Globus pallidus (tissue), 1 donor: ENCODE results near the gene MED27.

Experiments used
- DNase-seq: peaks from one replicate; pipeline ENCODE4 v3.0.0-alpha.2; 2015; ENCODE audit warnings: low spot score

MED27 gene

DNA sequence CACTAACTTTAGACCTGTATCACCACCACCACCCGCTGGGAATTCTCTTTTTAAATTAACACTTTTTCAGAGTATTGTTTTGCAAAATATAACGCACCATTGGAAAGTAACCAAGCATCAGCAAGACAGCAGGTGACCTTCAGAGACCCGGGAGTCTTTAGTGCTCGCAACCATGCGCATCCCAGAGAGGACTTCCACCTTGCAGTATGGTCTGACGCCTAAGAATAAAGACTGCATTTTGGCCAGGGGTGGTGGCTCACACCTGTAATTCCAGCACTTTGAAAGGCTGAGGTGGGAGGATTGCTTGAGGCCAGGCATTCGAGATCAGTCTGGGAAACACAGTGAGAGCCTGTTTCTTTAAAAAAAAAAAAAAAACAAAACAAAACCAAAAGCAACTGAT is 113.8 kb downstream of the MED27 start:
- no peak for DNase-seq

DNA sequence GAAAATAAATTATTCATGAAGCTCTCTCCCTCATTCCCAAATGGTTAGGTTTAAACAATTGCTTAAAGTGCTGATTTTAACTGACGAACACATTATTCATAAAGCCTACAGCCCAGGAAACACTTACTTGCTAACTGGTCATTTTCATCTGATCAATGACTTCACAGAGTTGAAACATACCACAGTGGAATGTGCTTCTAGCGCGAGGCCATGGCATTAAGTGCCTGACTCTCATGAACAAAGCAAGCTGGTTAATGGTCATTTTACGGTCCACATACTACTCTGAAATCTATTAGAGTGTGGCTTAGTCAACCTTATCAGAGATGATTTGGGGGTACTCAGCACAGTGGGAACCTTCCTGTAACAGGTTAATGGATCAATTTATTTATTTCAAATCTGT is 114.6 kb downstream of the MED27 start:
- DNase-seq: no peak

DNA sequence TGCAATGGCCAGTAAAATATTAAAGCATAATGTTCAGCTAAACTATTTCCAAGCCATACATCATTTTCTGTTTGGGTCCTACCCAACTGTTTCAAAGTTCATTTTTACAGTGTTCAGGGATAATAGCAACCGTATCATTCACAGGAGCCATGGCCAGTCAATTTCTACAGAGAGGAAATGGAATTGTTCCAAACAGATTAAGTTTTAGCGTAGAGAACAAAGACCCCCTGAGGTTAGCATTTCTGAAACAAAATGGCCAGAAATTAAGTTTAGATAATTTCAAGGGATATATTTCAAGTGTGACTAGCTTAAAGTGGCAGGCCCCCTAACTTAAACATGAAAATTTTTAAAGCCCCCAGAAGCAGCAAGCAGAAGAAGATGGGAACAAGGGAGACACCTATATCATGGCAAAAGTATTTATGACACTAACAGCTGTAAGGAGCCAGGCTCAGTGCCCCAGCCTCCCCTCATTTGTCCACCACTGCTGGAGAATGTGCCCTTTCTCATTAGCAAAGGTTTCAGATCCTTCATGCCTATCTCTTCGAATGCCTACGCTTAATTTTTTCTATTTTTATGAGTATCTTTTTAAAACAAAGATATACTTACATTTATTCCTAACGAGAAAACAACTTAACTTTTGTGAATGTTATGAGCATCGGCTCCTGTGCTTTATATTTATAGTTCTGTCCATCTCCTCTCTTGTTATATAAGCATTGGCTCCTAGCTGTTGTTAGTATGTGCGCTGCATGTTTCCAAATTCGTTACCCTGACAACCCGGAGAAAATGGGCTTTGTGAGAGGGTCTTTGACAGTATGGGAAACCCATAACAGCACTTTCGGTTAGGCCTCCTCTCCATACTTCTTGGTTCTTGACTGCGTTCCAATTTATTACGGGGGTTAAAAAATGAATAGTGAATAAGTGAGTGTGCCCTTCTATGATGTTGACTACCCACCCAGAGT is 116.3 kb downstream of the MED27 start:
- no peak for DNase-seq

DNA sequence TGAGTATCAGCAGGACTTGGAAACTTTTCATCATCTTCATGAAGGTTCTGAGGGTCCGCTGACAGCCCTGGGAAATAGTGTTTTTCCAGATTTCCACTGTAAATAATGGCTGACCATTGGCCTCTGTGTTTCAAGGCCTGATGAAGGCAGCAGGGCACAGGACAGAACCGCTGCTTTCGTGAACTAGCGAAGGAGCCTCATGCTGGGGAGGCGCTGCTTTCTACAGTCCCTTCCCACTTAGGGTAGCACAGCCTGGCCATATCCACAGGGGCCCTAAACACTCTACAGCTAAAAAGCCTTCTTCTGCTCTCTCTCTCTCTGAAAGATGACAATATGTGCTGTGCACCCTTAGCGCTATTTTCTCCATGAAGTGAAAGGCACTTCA is 118.2 kb downstream of the MED27 start:
- DNase-seq: peak; percentile 67

DNA sequence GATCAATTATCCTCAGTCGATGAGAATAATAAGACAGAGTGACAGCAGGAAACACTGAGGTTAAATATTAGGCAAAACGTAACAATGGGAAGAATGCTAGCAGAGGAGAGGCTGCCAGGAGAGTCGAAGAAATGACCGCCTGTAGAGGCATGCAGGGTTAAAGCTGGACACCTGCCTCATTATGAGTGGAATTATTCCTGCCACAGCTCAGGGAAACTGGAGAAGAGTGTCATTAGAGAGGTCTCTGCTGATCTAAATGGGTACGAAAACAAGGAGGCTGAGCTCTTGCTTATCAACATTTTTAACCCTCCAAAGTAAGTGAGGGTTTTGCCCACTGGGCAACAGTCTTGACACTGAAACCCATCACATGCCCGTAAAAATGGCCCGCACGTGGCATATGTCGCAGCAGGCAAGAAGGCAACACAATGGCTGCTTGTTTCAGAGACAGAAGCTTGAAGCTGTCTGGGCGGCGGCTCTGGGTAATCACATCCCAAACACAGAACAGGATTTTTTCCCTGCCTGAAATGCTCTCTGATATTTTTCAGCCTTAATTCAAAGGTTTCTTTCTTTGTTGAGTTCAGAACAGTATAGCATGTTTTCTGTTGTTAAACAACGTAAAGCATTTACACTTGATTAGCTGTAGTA is 118.7 kb downstream of the MED27 start:
- DNase-seq: peak; percentile 90

DNA sequence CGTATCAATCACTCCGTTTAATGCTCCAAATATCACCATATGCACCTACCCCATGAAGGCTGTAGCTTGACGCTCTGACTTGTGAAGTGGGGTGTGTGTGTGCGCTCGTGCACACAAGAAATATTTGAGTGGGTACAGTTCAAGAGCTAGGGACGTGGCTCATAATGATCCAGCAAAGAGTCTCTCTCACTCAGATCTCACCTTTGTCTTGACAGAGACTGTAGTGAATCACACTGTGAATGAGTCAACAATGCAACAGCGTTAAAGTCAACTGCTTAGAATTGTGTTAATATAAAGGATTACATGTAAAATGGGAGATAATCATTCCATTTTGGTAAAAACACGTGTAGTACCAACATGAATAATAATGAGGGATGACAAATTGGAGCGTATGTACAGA is 119.4 kb downstream of the MED27 start:
- no peak for DNase-seq

DNA sequence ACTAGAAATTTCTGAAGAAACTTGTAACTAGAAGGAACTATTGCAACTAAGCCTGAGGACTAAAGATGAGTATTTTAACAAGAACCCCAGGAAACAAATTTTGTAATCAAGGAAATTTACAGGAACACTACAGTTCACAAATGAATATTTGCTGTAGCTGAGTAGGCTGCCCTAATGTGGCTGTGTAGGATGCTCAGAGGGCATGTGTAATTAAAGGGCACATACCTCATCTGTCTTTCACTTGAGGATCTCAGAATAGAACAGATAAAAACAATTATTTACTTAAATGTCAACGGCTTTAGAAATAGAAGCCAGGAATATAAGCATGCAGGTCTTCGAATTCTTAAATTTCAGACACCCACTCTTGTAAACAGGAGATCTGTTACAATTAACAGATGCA is 119.8 kb downstream of the MED27 start:
- no peak for DNase-seq

DNA sequence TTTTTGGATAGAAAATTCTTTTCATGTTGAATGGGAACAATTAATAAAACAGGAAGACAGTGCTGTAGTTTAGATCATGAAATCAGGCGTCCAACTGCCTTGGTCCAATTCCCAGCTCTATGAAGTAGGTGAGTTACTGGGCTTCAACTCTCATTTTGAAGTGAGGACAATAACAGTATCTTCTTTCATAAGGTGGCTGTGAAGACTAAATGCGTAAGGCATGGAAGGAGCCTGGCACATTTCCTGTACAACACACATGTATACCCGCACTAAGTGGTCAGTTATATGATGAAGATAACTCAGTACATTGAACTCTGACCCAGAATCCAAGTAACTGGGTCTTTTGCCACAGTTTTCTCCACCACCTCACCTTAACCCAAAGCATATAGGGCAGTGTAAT is 120.6 kb downstream of the MED27 start:
- no peak for DNase-seq

DNA sequence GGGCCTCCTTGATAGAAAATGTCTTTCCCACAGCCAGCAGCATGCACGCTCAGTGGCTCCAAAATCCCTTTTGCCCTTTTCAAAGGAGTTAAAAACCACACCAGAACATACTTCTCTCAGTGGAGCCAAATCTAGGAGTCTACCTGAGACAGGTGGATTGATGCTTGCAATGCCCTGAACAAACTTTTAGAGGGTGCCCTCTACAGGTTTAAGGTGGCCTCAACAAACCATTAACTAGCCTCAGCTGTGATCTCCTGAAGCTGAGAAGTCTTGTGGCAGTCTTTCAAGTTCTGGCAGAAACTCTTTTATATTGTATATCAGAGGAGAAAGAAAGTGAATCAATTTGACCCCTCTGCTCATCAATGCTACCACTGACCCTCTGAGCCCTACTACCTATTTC is 125.4 kb downstream of the MED27 start:
- DNase-seq: no peak

DNA sequence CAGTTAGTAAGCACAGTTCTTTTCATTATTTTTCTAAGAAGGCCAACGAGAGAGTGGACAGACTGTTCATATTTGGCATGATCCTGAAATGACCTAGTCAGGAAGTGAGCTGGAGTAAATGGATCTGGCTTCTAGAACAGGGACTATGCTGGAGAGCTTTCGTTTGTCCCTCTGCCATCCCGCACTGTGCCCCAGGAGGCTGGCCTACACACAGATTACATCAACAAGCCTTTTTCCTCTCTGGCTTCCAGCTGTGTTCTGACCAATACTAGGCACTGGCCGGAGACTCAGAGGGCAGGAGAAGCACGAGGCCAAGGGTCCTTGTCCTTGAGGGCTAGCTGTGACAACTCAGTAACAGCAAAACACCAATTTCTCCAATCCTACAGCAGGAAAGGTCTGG is 127.8 kb downstream of the MED27 start:
- peak; percentile 83 for DNase-seq

DNA sequence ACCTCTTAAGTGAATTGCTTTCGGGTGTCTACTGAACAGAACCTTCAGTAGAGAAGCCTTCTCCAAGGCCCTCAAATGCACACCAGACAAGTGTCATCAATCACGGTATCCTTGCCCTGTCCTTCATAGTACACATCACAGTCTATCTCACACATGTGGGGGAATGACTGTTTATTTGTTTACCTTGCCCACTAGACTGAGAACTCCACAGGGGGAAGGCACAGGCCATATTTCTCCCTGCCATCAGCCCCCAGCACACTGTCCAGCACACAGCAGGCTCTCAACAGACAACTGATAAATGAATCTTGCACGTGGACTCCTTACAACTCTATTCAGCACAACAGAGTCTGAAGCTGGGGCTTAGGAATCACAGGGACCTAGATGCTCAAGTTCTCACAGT is 128.5 kb downstream of the MED27 start:
- DNase-seq: no peak

DNA sequence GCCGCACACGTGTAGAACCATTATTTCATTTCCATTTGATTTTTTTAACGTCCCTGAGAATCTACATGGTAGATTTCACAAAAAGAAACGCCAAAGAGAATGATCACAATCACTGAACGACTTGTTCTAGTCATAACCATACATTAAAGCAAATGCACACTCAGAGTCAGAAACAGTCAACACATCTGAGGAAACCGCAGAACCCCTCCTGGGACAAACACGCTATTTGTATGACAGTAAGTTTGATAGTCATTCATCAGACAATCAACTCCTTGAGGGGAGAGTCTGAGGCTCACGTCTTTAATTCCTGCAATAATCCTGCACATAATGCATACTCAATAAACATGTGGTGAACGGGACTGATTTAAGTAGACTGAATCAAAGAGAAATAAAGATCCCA is 129.2 kb downstream of the MED27 start:
- no peak for DNase-seq

DNA sequence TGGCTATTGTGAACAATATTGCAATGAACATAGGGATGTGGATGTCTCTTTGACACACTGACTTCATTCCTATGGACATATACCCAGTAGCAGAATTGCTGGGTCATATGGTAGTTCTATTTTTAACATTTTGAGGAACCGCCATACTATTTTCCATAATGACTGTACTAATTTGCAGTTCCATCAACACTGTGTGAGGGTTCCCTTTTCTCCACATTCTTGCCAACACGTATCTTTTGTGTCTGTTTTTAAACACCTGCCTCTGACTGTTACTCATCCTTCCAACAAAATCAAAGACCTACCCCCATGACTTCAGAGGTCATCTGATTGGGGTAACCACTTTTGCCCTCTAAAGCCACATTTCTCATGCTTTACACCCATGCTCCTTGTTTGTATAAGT is 133.5 kb downstream of the MED27 start:
- DNase-seq: no peak

DNA sequence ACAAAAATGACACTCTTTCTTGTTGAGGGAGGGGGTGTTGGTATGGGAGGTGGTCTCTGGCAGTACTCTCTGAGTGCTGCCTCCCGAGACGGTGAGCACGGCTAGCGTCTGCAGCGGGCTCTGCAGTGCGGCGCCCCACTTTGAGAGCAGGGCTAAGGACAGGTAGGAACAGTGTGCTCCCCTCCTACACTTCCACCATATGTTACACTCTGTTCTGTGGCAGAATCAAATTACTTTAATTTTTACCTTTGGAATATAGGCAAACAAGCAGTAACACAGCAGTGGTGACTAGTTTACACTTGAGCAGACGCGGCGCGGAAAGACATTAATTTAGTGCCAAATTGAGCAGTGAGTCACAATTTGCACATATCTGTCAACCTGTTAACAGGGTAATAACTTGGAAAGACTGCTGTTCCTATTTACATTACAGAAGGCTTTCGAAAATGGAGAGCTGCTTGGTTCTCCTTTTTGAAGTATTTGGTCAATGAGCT is 136.3 kb downstream of the MED27 start:
- DNase-seq: no peak

DNA sequence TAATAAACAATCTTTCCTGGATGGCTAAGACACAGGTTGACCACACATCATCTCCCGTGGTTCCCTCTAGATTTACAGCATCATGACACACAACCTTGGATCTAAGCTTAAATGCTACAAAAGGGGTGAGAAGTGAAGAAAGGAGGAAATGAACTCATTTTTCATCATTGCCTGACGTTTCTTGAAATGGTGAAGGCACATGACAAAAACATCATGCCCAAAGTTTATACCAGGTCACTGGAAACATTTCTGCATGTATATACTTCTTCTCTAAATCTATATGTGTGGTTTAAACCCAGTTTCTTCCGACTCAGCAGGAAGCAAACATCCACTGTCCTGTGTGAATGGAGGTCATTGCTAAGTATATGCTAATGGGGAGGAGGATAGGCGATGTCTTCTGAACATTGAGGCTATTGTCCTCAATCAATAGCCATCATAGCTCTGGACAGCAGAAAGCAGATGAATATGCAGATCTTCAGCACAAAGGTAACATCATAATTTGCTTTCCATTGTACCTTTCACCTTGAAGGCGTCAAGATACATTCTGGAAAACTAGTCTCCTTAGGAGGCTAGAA is 137.4 kb downstream of the MED27 start:
- peak; percentile 72 for DNase-seq

DNA sequence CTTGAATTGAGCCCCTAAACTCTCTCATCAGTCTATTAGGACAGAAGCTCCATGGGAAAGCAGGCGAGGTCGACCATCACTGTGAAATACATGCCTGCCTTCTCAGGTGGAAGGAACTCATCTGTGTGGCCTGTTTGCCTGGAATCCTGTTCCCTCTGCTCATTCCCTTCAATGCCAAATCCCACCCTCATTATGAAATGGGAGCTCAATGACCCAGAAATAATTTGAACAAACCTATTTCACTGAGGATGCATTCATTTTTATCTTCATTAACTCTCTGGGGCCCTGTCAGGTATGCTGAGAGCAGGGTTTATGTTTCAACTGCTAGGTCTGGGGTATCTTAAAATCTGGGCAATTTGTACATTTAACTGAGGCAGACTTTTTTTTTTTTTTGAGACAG is 142.2 kb downstream of the MED27 start:
- DNase-seq: no peak

DNA sequence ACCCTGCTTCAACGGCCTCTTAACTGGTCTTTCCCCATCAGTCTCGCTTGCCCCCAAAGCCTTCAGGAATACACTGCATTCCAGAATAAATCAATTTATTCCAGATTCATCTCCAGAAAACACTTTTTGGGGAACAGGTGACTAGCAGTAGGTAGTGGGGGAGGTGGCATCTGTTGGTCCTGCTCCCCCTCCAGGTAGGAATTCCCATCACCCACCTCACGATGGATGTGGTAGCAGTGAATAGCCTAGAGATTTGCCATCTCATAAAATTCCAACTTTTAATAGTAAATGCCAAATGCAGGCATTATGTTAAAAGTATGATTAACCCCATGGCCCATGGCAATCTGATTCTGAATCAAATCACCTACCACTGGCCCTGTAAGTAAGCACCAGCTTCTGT is 142.7 kb downstream of the MED27 start:
- no peak for DNase-seq

DNA sequence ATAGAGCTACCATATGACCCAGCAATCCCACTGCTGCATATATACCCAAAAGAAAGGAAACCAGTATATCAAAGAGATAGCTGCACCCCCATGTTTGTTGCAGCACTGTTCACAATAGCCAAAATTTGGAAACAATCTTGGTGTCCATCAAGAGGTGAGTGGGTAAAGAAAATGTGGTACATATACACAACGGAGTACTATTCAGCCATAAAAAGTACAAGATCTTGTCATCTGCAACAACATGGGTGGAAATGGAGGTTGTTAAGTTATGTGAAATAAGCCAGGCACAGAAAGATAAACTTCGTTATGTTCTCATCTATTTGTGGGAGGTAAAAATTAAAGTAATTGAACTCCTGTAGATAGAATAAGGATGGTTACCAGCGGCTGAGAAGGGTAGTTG is 145.0 kb downstream of the MED27 start:
- DNase-seq: no peak

DNA sequence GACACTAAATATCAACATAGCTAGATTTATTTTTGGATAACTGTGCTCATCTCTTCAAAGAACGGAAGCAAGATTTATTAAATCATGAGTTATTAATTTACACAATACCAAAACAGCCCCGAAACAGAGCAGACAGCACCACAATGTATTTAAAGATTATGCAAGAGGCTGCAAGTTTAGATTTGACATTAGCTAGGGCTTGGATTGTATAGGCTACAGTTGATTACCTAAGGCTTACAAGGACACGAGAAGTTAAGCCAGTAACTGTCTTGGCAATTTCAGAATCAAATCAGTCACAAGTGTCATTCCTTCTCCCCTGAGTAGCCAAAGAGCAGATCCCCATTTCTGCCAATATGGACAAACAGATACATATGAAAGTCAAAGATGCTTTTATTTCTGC is 152.6 kb downstream of the MED27 start:
- DNase-seq: no peak

DNA sequence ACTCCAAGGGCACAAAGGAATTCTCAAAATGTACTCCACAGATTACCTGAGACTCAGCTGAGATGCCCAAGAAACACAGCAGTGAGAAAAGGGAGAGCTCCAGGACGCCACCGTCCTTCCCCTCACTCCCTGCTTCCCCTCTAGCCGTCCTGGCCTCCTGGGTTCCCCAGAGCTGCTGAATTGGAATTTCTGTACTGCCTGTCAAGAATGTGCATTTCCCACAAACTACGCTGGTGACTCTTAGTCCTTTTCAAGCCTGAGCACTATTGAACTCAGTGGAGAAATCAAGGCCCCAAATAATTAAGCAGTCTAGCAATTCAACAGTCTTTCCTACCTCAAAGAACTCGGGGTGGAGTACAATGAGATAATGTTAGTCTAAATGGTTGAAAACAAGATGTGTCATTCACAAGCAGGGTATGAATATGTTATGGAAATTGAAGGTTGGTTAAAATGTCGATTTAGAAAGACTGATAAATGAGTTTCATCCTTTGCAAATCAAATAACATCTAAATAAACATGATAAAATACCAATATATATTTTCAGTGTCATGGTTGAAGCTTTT is 153.2 kb downstream of the MED27 start:
- no peak for DNase-seq

DNA sequence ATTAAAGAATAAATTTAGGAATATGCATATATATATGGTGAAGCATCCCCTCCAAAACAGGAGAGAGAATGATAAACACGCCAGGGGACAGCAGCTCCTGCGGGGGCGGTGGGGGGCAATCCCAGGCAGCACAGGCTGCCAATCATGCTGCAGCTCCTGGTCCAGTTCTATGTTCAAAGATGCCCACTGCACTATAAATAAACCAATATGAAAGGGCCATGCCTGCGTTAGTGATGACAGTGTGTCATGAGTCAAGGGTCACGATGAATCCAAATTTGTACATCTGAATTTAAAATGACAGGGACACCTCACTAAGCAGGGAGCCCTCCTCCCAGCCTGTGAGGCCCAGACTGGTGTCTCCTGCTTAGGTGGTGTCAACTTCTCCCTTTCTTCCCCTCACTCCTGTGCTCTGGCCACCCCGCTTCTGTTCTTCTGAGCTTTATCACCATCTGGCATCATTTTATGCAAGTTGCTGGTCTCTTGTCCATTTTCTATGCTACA is 153.9 kb downstream of the MED27 start:
- no peak for DNase-seq

DNA sequence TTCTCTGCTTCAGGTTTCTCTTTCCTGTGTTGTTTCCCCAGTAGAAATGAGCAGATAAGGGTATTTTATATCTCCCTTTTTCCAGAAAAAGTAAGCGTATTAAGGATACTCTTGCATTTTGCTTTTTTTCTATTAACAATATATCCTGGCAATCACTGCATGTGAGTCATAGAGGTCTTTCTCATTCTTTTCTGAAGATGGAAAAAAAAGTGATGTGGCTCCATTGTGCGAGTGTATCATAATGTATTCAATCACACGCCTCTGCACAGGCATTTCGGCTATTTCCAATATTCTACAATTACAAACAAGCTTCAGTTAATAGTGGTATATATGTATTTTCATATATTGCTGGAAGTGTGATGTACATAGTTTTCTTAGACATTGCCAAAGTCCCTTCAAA is 155.9 kb downstream of the MED27 start:
- no peak for DNase-seq
